SK-N-SH (cell line): ENCODE results near the gene ARHGEF6. TPM values are rescaled to one million over a fixed set of nuclear protein-coding genes. Genes with fewer than 3 reads are reported as not detected.
"Not testable (repeated sequence)": the region's sequence is repeated elsewhere in the genome, so short reads cannot be mapped to it uniquely, and the experiment has no call there.

Experiments
- CTCF ChIA-PET: fragments of 300-600, 350-600 bp; formaldehyde crosslinking; extraction: SDS; loops from one replicate; lab custom pipeline; 2021; lab: Yijun Ruan, JAX
- POLR2A ChIA-PET: fragments of 350-600 bp; sonication (Branson Sonifier 250); formaldehyde crosslinking; extraction: SDS; loops from one replicate; lab custom pipeline; 2020; ENCODE audit warnings: antibody characterized with exemption, inconsistent platforms; lab: Yijun Ruan, JAX
- DNase-seq: peaks from one replicate; pipeline ENCODE4 v3.0.0; 2012
- H2AFZ ChIP-seq: fragments of 200-600 bp; sonication (generic); 2 replicates; pipeline ENCODE4 v1.8.1; 2016; ENCODE audit warnings: antibody characterized with exemption, mild to moderate bottlenecking, low read depth
- H3F3A ChIP-seq: fragments of 200-600 bp; sonication (generic); replicated peaks from 2 replicates; pipeline ENCODE3; 2016; ENCODE audit warnings: antibody characterized with exemption, mild to moderate bottlenecking; ENCODE audit not compliant: insufficient read depth
- H3K27ac ChIP-seq, 2 experiments: fragments of 200-500 bp in 1 of 2; fragments of 200-600 bp in 1 of 2; sonication (Bioruptor generic) in 1 of 2; sonication (generic), shearing (Covaris generic) in 1 of 2; 2 replicates each; pipeline versions ENCODE4 v1.5.1 to v1.6.1; 2014 to 2016; ENCODE audit warnings: low read depth in 2 of 2, inconsistent platforms in 1 of 2, low read length in 1 of 2, mild to moderate bottlenecking in 1 of 2, mixed read lengths in 1 of 2
- H3K27me3 ChIP-seq: fragments of 200-600 bp; sonication (generic), shearing (Covaris generic); 2 replicates; pipeline ENCODE4 v1.6.1; 2016; ENCODE audit warnings: mixed run types; ENCODE audit not compliant: insufficient read depth
- H3K36me3 ChIP-seq, 2 experiments: fragments of 200-500 bp in 1 of 2; fragments of 200-600 bp in 1 of 2; sonication (Bioruptor generic) in 1 of 2; sonication (generic) in 1 of 2; replicated peaks in 1 of 2; 2 replicates each; pipeline versions ENCODE3 to v1.5.1; 2014 to 2016; ENCODE audit warnings: low read length in 1 of 2, mild to moderate bottlenecking in 1 of 2; ENCODE audit not compliant: insufficient read depth in 2 of 2, control insufficient read depth in 1 of 2
- H3K4me1 ChIP-seq, 2 experiments: fragments of 200-500 bp in 1 of 2; fragments of 200-600 bp in 1 of 2; sonication (Bioruptor generic) in 1 of 2; sonication (generic), shearing (Covaris generic) in 1 of 2; 2 replicates each; pipeline versions ENCODE4 v1.5.1 to v1.6.1; 2014 to 2016; ENCODE audit warnings: low read depth in 1 of 2, low read length in 1 of 2, mixed run types in 1 of 2; ENCODE audit not compliant: insufficient read depth in 2 of 2, control insufficient read depth in 1 of 2
- H3K4me2 ChIP-seq: fragments of 200-600 bp; sonication (generic), shearing (Covaris generic); 2 replicates; pipeline ENCODE4 v1.6.1; 2017; ENCODE audit warnings: mixed run types
- H3K4me3 ChIP-seq, 2 experiments: fragments of 200-500 bp in 1 of 2; fragments of 200-600 bp in 1 of 2; sonication (Bioruptor generic) in 1 of 2; sonication (generic), shearing (Covaris generic) in 1 of 2; 2 replicates each; pipeline versions ENCODE4 v1.5.1 to v1.8.1; 2014 to 2016; ENCODE audit warnings: low read depth in 2 of 2, inconsistent platforms in 1 of 2, low read length in 1 of 2, mild to moderate bottlenecking in 1 of 2, mixed read lengths in 1 of 2, moderate library complexity in 1 of 2
- H3K79me2 ChIP-seq: fragments of 200-600 bp; sonication (generic); 2 replicates; pipeline ENCODE4 v1.8.1; 2017; ENCODE audit warnings: mild to moderate bottlenecking; ENCODE audit not compliant: insufficient read depth
- H3K9ac ChIP-seq: fragments of 200-600 bp; sonication (generic); 2 replicates; pipeline ENCODE4 v1.6.1; 2017; ENCODE audit warnings: mixed run types
- H3K9me2 ChIP-seq: fragments of 200-600 bp; sonication (generic); 2 replicates; pipeline ENCODE4 v1.6.1; 2017; ENCODE audit warnings: mixed run types
- H3K9me3 ChIP-seq: fragments of 200-600 bp; sonication (generic); 2 replicates; pipeline ENCODE4 v1.6.1; 2017; ENCODE audit warnings: mixed run types, mild to moderate bottlenecking, moderate library complexity
- H4K20me1 ChIP-seq: fragments of 200-600 bp; sonication (generic); 2 replicates; pipeline ENCODE4 v1.6.1; 2017; ENCODE audit warnings: mild to moderate bottlenecking, mixed run types; ENCODE audit not compliant: insufficient read depth
- ELF1 ChIP-seq: IDR thresholded peaks from 2 replicates; pipeline ENCODE4 v1.4.0; 2012
- EZH2phosphoT487 ChIP-seq: fragments of 200-600 bp; sonication (generic); IDR thresholded peaks from 2 replicates; pipeline ENCODE4 v1.6.1; 2017; ENCODE audit warnings: low read depth, mixed run types, mild to moderate bottlenecking, antibody characterized with exemption, moderate library complexity, borderline replicate concordance
- FOSL2 ChIP-seq: IDR thresholded peaks from 2 replicates; pipeline ENCODE4 v1.4.0; 2012; ENCODE audit warnings: low read depth, mild to moderate bottlenecking, moderate library complexity, borderline replicate concordance
- IRF3 ChIP-seq: fragments of 150-350 bp; IDR thresholded peaks from 2 replicates; pipeline ENCODE4 v1.6.1; 2016; ENCODE audit warnings: mild to moderate bottlenecking, low read depth, low read length
- MEF2A ChIP-seq: IDR thresholded peaks from 2 replicates; pipeline ENCODE4 v1.4.0; 2012; ENCODE audit warnings: low read depth, borderline replicate concordance
- MXI1 ChIP-seq: IDR thresholded peaks from 2 replicates; pipeline ENCODE4 v1.6.1; 2012; ENCODE audit warnings: mild to moderate bottlenecking, low read depth, low read length, improper control_type of control experiment
- NRF1 ChIP-seq: IDR thresholded peaks from 2 replicates; pipeline ENCODE4 v1.6.1; 2012; ENCODE audit warnings: low read depth, mild to moderate bottlenecking, low read length
- POLR2AphosphoS5 ChIP-seq: IDR thresholded peaks from 2 replicates; pipeline ENCODE4 v1.6.1; 2012; ENCODE audit warnings: low read depth, low read length
- SMC3 ChIP-seq: IDR thresholded peaks from 2 replicates; pipeline ENCODE4 v1.6.1; 2012; ENCODE audit warnings: low read depth, low read length, improper control_type of control experiment
- USF1 ChIP-seq: IDR thresholded peaks from 2 replicates; pipeline ENCODE4 v1.4.0; 2012; ENCODE audit warnings: low read depth, borderline replicate concordance
- USF2 ChIP-seq: fragments of 150-350 bp; IDR thresholded peaks from 2 replicates; pipeline ENCODE4 v1.6.1; 2017; ENCODE audit warnings: antibody characterized with exemption, low read length, low read depth, borderline replicate concordance
- WGBS: methylation state at CpG from one replicate; pipeline ENCODE4 v1.1.6; 2017; ENCODE audit warnings: low lambda C conversion rate; 5-methylcytosine and 5-hydroxymethylcytosine counted together
- polyA plus RNA-seq, 3 experiments: library from polyadenylated mRNA; depleted of rRNA; stranded (reverse); fragments of >200 nt; gene quantifications; 2 replicates each; pipeline ENCODE4 v1.2.3, GENCODE V29; 2012
- TF ChIP-seq, protein P1 (sequence below): IDR thresholded peaks from 2 replicates; pipeline ENCODE4; 2012
- TF ChIP-seq, protein P2 (sequence below): IDR thresholded peaks from 2 replicates; pipeline ENCODE4 v1.4.0; 2012; ENCODE audit warnings: low read depth, borderline replicate concordance

The ARHGEF6 gene
- polyA plus RNA-seq, 1 of the 3 experiments (the other 2 are of a cell fraction): 2.7 TPM

- TF ChIP-seq FOSL2: no peak
- no peak for TF ChIP-seq NRF1
- TF ChIP-seq EZH2phosphoT487: no peak
- TF ChIP-seq, protein P1, sequence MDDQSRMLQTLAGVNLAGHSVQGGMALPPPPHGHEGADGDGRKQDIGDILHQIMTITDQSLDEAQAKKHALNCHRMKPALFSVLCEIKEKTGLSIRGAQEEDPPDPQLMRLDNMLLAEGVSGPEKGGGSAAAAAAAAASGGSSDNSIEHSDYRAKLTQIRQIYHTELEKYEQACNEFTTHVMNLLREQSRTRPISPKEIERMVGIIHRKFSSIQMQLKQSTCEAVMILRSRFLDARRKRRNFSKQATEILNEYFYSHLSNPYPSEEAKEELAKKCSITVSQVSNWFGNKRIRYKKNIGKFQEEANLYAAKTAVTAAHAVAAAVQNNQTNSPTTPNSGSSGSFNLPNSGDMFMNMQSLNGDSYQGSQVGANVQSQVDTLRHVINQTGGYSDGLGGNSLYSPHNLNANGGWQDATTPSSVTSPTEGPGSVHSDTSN: no peak
- no peak for TF ChIP-seq USF1
- TF ChIP-seq POLR2AphosphoS5: no peak
- no peak for TF ChIP-seq SMC3
- TF ChIP-seq ELF1: no peak
Observed at GRCh38 chrX:136773648-136774047, 7.1 kb downstream of the ARHGEF6 start (continued).

GRCh38 chrX:136771869-136772268 lies 8.9 kb downstream of the ARHGEF6 start:
- H3K4me2 ChIP-seq, H3K9me2 ChIP-seq, H3F3A ChIP-seq, DNase-seq, CTCF ChIA-PET, H3K9me3 ChIP-seq, H2AFZ ChIP-seq, H4K20me1 ChIP-seq, H3K27me3 ChIP-seq, POLR2A ChIA-PET, H3K36me3 ChIP-seq, H3K79me2 ChIP-seq, H3K4me1 ChIP-seq, H3K4me3 ChIP-seq, H3K9ac ChIP-seq, H3K27ac ChIP-seq: not testable (repeated sequence)
- 50% methylated on average over 2 of the region's 2 CpGs for WGBS

- Histone ChIP-seq H3K4me3 (no peak overlapping the region), H3K36me3 (no peaks in the 10 kb centered on the region), H2AFZ (no peak overlapping the region; the same call in 1 of the 2 replicates), H3K27me3 (no peaks in the 10 kb centered on the region), H3K9me2 (no peaks in the 10 kb centered on the region), H3F3A (peaks cover 4% of the 10 kb centered on the region), H3K4me2 (peak overlapping the region; percentile 76), H3K9ac (no peak overlapping the region), H3K4me1 (peaks cover 5 to 7% of the 10 kb centered on the region in 2 experiments; a peak in 1 of 4 replicates), H3K79me2 (no peaks in the 10 kb centered on the region), H3K9me3 (no peaks in the 10 kb centered on the region), H4K20me1 (no peaks in the 10 kb centered on the region), H3K27ac (peak overlapping the region; percentile 64 to 67)
- ChIA-PET POLR2A (no interaction called here), CTCF (interaction anchor here (1.7 to 2.0 kb wide), 2 partner anchors 11 to 13 kb away, joined by 3 to 5 read pairs; no protein-coding TSS in a partner anchor)
- 23% methylated on average over 7 of the region's 7 CpGs for WGBS
- peak; percentile 20 for DNase-seq
- TF ChIP-seq EZH2phosphoT487: no peak
- TF ChIP-seq IRF3: no peak
- no peak for TF ChIP-seq USF2
- TF ChIP-seq, protein P1: peak; percentile 18; the same call in 1 of the 2 replicates
- no peak for TF ChIP-seq MXI1
- TF ChIP-seq, protein P2, sequence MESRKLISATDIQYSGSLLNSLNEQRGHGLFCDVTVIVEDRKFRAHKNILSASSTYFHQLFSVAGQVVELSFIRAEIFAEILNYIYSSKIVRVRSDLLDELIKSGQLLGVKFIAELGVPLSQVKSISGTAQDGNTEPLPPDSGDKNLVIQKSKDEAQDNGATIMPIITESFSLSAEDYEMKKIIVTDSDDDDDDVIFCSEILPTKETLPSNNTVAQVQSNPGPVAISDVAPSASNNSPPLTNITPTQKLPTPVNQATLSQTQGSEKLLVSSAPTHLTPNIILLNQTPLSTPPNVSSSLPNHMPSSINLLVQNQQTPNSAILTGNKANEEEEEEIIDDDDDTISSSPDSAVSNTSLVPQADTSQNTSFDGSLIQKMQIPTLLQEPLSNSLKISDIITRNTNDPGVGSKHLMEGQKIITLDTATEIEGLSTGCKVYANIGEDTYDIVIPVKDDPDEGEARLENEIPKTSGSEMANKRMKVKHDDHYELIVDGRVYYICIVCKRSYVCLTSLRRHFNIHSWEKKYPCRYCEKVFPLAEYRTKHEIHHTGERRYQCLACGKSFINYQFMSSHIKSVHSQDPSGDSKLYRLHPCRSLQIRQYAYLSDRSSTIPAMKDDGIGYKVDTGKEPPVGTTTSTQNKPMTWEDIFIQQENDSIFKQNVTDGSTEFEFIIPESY: no peak
- no peak for TF ChIP-seq MEF2A
Observed at GRCh38 chrX:136768469-136769084, 12.2 kb downstream of the ARHGEF6 start.
